WI38 (cell line): ENCODE results near the gene SLC23A3.

Source experiments
- H3K4me3 ChIP-seq: 2 replicates; pipeline ENCODE4 v1.5.1; 2011; ENCODE audit warnings: low read depth, mild to moderate bottlenecking, control low read depth, low read length
- CTCF ChIP-seq: IDR thresholded peaks from 2 replicates; pipeline ENCODE4 v1.5.1; 2012; ENCODE audit warnings: low read depth, mild to moderate bottlenecking, control low read depth, low read length

Gene SLC23A3

GRCh38 chr2:219199470-219200211 lies 29.8 kb upstream of the SLC23A3 start:
- no peak overlapping the region for H3K4me3 ChIP-seq
- TF ChIP-seq CTCF, result no peak

GRCh38 chr2:219198974-219199373 lies 29.1 kb upstream of the SLC23A3 start:
- no peak overlapping the region for H3K4me3 ChIP-seq

GRCh38 chr2:219197388-219197787 lies 27.6 kb upstream of the SLC23A3 start:
- TF ChIP-seq CTCF, result no peak
- H3K4me3 ChIP-seq, result no peak overlapping the region

More at GRCh38 chr2:219198974-219199373, 29.1 kb upstream of the SLC23A3 start:
- TF ChIP-seq CTCF, result no peak

GRCh38 chr2:219186754-219187456 lies 17.1 kb upstream of the SLC23A3 start:
- H3K4me3 ChIP-seq, result no peak overlapping the region
- TF ChIP-seq CTCF, result no peak

- no peak overlapping the region for H3K4me3 ChIP-seq
- TF ChIP-seq CTCF, result no peak
These were observed 14.3 kb upstream of the SLC23A3 start for GRCh38 chr2:219184121-219184520.

GRCh38 chr2:219183151-219183772 lies 13.4 kb upstream of the SLC23A3 start:
- TF ChIP-seq CTCF, result no peak
- no peak overlapping the region for H3K4me3 ChIP-seq
